HepG2 (cell line): ENCODE data around the gene ETV6. TPM values are rescaled to one million over a fixed set of nuclear protein-coding genes. Genes with fewer than 3 reads are reported as not detected.

ENCODE experiments used
- ATAC-seq: fragments of 200-7000 bp; cut with Tn5 transposase; 3 replicates; pipeline ENCODE4 v1.9.1; 2020; ENCODE audit warnings: mild to moderate bottlenecking, moderate library complexity
- BruUV-seq: library from RNA; stranded (reverse); fragments of 400-500 nt; replicated peaks from 2 replicates; lab custom pipeline; 2021; lab: Mats Ljungman, UMichigan
- CTCF ChIA-PET: fragments of 300-600 bp; formaldehyde crosslinking; extraction: SDS; loops from one replicate; lab custom pipeline; 2021; ENCODE audit warnings: low total read pairs, inconsistent platforms, low intra/inter-chr PET ratio; lab: Yijun Ruan, JAX
- POLR2A ChIA-PET: fragments of 350-600 bp; sonication (Branson Sonifier 250); formaldehyde crosslinking; loops from one replicate; lab custom pipeline; 2020; ENCODE audit warnings: antibody characterized with exemption, inconsistent platforms; lab: Yijun Ruan, JAX
- DNase-seq: peaks from one replicate; pipeline ENCODE4 v3.0.0-alpha.2; 2015; ENCODE audit warnings: low spot score
- FAIRE-seq: peaks from 3 replicates; lab custom pipeline; 2011; peaks lifted over from hg19 to GRCh38; lab: Jason Lieb, UNC
- H2AFZ ChIP-seq: one replicate; pipeline ENCODE4 v1.6.1; 2011; ENCODE audit warnings: low read length, inconsistent platforms
- H3K27ac ChIP-seq: fragments of 300-600 bp; 3 replicates; pipeline ENCODE4 v1.8.0; 2011; ENCODE audit warnings: mixed run types, mild to moderate bottlenecking, mixed read lengths, low read length, inconsistent platforms; ENCODE audit not compliant: insufficient read depth; ENCODE audit errors: extremely low read length
- H3K27me3 ChIP-seq, 2 experiments: fragments of 200-600 bp in 1 of 2; 2 replicates in 1 of 2; 3 replicates in 1 of 2; pipeline versions ENCODE4 v1.6.0 to v1.8.0; 2011; ENCODE audit warnings: low read length in 2 of 2, mild to moderate bottlenecking in 2 of 2, moderate library complexity in 2 of 2, inconsistent platforms in 1 of 2; ENCODE audit not compliant: insufficient read depth in 2 of 2, control insufficient read depth in 1 of 2
- H3K36me3 ChIP-seq, 2 experiments: fragments of 200-600 bp in 1 of 2; replicated peaks in 1 of 2; 2 replicates in 1 of 2; 3 replicates in 1 of 2; pipeline versions ENCODE4 v1.5.1 to v1.8.0; 2011; ENCODE audit warnings: low read length in 2 of 2, inconsistent platforms in 1 of 2; ENCODE audit not compliant: insufficient read depth in 2 of 2, control insufficient read depth in 1 of 2
- H3K4me1 ChIP-seq: 2 replicates; pipeline ENCODE4 v1.5.1; 2012; ENCODE audit warnings: low read length, inconsistent platforms; ENCODE audit not compliant: insufficient read depth
- H3K4me2 ChIP-seq: 2 replicates; pipeline ENCODE4 v1.6.0; 2011; ENCODE audit warnings: low read depth, low read length, inconsistent platforms
- H3K4me3 ChIP-seq, 3 experiments: fragments of 200-600 bp in 1 of 3; sonication (generic), shearing (Covaris generic) in 1 of 3; replicated peaks in 1 of 3; 2 replicates each; pipeline ENCODE4 v1.5.1; 2011 to 2016; ENCODE audit warnings: low read length in 3 of 3, inconsistent platforms in 2 of 3, low read depth in 2 of 3, mild to moderate bottlenecking in 2 of 3, control low read depth in 1 of 3, mixed read lengths in 1 of 3; ENCODE audit not compliant: insufficient read depth in 1 of 3
- H3K79me2 ChIP-seq: one replicate; pipeline ENCODE4 v1.6.1; 2011; ENCODE audit warnings: low read length, inconsistent platforms; ENCODE audit not compliant: insufficient read depth
- H3K9ac ChIP-seq: 2 replicates; pipeline ENCODE4 v1.6.0; 2011; ENCODE audit warnings: mild to moderate bottlenecking, low read depth, low read length, inconsistent platforms; ENCODE audit not compliant: insufficient read depth
- H3K9me3 ChIP-seq: 2 replicates; pipeline ENCODE4 v1.5.1; 2012; ENCODE audit warnings: mild to moderate bottlenecking, low read length
- H4K20me1 ChIP-seq: 2 replicates; pipeline ENCODE4 v1.6.0; 2011; ENCODE audit warnings: inconsistent platforms, mild to moderate bottlenecking, low read length, moderate library complexity; ENCODE audit not compliant: insufficient read depth
- ARNTL ChIP-seq: sonication (generic); formaldehyde crosslinking; IDR thresholded peaks from 2 replicates; pipeline ENCODE4 v1.4.0; 2020; ENCODE audit warnings: mild to moderate bottlenecking, missing genetic modification reagents
- ATRX ChIP-seq: sonication (generic); formaldehyde crosslinking; IDR thresholded peaks from 2 replicates; pipeline ENCODE4 v1.4.0; 2020; ENCODE audit warnings: missing genetic modification reagents, borderline replicate concordance
- HOXA3 ChIP-seq: sonication (generic); formaldehyde crosslinking; IDR thresholded peaks from 2 replicates; pipeline ENCODE4 v1.5.0; 2020; ENCODE audit warnings: missing genetic modification reagents
- KDM2A ChIP-seq: sonication (generic); formaldehyde crosslinking; IDR thresholded peaks from 2 replicates; pipeline ENCODE4 v1.4.0; 2020; ENCODE audit warnings: low read depth, missing genetic modification reagents, borderline replicate concordance
- KDM3A ChIP-seq: IDR thresholded peaks from 2 replicates; pipeline ENCODE4 v1.6.1; 2018; ENCODE audit warnings: low read depth, missing compliant biosample characterization
- NFIB ChIP-seq: sonication (generic); formaldehyde crosslinking; IDR thresholded peaks from 2 replicates; pipeline ENCODE4 v1.9.0; 2021; ENCODE audit warnings: missing genetic modification reagents, mild to moderate bottlenecking, borderline replicate concordance
- RBFOX2 ChIP-seq: fragments of 200-400 bp; formaldehyde crosslinking; IDR thresholded peaks from 2 replicates; pipeline ENCODE4 v1.6.1; 2017; ENCODE audit warnings: low read depth, mild to moderate bottlenecking, low read length
- REL ChIP-seq: sonication (generic); formaldehyde crosslinking; conservative IDR thresholded peaks from 2 replicates; pipeline ENCODE4 v1.8.0; 2022; ENCODE audit warnings: mild to moderate bottlenecking, missing genetic modification reagents, moderate library complexity
- SRY ChIP-seq: sonication (generic); formaldehyde crosslinking; IDR thresholded peaks from 2 replicates; pipeline ENCODE4 v1.8.0; 2022; ENCODE audit warnings: mild to moderate bottlenecking, missing genetic modification reagents
- XRCC5 ChIP-seq: fragments of 200-400 bp; formaldehyde crosslinking; optimal IDR thresholded peaks from 2 replicates; pipeline ENCODE3; 2017; ENCODE audit warnings: mild to moderate bottlenecking, low read length
- YEATS4 ChIP-seq: sonication (generic); formaldehyde crosslinking; IDR thresholded peaks from 2 replicates; pipeline ENCODE4 v1.4.0; 2020; ENCODE audit warnings: missing genetic modification reagents, borderline replicate concordance
- ZNF124 ChIP-seq: sonication (generic); formaldehyde crosslinking; IDR thresholded peaks from 2 replicates; pipeline ENCODE4 v1.4.0; 2020; ENCODE audit warnings: missing genetic modification reagents
- ZNF564 ChIP-seq: sonication (generic); formaldehyde crosslinking; IDR thresholded peaks from 2 replicates; pipeline ENCODE4 v1.8.1; 2023; ENCODE audit warnings: mild to moderate bottlenecking, missing genetic modification reagents
- ZNF639 ChIP-seq: conservative IDR thresholded peaks from 2 replicates; pipeline ENCODE4 v1.6.1; 2018; ENCODE audit warnings: missing genetic modification reagents
- ZSCAN22 ChIP-seq: sonication (generic); formaldehyde crosslinking; IDR thresholded peaks from 2 replicates; pipeline ENCODE4 v1.4.0; 2020; ENCODE audit warnings: mild to moderate bottlenecking, missing genetic modification reagents
- WGBS: methylation state at CpG from one replicate; pipeline ENCODE4 v1.1.6; 2017; ENCODE audit warnings: low lambda C conversion rate; 5-methylcytosine and 5-hydroxymethylcytosine counted together
- in situ Hi-C: cut with HindIII; loops from 2 replicates; pipeline ENCODE4 v1.10.0; 2017; ENCODE audit warnings: low pct_unique_long_range_greater_than_20kb; ENCODE audit not compliant: extremely low pct_ligation_motif_present
- intact Hi-C: fragments of 100-400 bp; cut with micrococcal nuclease; formaldehyde crosslinking; loops from one replicate; pipeline ENCODE4 v1.10.0; 2022; ENCODE audit not compliant: unreplicated experiment
- polyA plus RNA-seq, 8 experiments: library from polyadenylated mRNA; depleted of rRNA in 3 of 8; stranded (reverse) in 7 of 8; unstranded in 1 of 8; fragments of >200 nt; fragmentation: Illumina TruSeq in 4 of 8; extraction: Trizol in 4 of 8; gene quantifications; 2 replicates each; pipeline versions ENCODE4 v1.2.1 to v1.2.3, GENCODE V29; 2011 to 2016; ENCODE audit warnings: low read depth in 4 of 8, missing spikeins in 1 of 8, mixed read lengths in 1 of 8; ENCODE audit not compliant: insufficient read depth in 1 of 8
- total RNA-seq, 5 experiments: library from RNA; depleted of rRNA; stranded (reverse); fragments of >200 nt; fragmentation: Illumina TruSeq; extraction: Trizol; gene quantifications; 2 replicates each; pipeline ENCODE4 v1.2.3, GENCODE V29; 2016; ENCODE audit warnings: low read depth in 1 of 5

The ETV6 gene
- total and polyA plus RNA-seq, 2 of the 13 experiments (the other 11 are each of a cell fraction or from before 2014, with no cell fraction given) = 2.2 to 3.0 TPM

DNA sequence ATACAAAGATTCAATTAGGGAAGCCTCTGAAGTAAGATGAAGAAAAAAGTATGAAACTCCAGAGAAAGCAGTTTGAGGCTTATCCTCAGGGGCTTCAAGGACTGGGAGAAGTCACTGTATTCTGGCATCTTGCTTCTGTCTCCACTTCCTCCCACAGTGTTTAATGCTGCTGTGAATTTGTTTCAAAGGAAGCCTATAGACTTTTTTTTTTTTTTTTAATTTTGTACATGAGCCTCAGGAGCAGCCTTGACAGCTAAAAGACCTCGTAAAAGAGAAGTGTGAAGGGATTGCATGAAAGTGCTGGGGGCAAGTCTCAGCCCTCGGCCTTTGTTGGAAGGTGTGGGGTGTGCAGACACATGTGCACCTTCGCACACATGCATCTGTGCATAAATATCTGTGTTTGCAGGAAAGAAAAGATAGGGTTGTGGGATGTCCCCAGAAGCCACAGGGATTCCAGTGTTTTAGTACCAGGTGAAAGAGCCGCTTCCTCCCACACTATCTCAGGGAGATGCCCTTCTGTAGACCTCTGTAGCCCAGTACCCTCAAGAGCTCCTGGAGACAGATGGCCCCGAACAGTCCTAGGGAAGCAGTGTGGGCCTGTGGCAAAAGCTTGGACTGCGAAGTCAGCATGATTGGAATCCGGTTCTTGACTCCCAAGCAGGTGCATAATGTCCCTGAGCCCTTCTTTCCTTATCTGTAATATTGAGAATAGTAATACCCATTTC, 227.8 kb downstream of the ETV6 start:
- no peak overlapping the region for H3K9ac ChIP-seq
- WGBS = 96% methylated on average over 5 of the region's 7 CpGs
- no peak overlapping the region for H3K4me3 ChIP-seq
- peaks cover 28% of the 10 kb centered on the region for H3K4me1 ChIP-seq
- H3K4me2 ChIP-seq = no peak overlapping the region
- no peaks in the 10 kb centered on the region for H3K36me3 ChIP-seq
- no peak overlapping the region for H2AFZ ChIP-seq
- ATAC-seq (no peak), FAIRE-seq (no peak), DNase-seq (no peak)
- in situ Hi-C loops = no loop called here
- H3K27me3 ChIP-seq = no peaks in the 10 kb centered on the region
- no peaks in the 10 kb centered on the region for H3K79me2 ChIP-seq
- intact Hi-C loops = no loop called here
- H4K20me1 ChIP-seq = no peaks in the 10 kb centered on the region
- POLR2A ChIA-PET = no interaction called here
- no TSS peak for BruUV-seq
- no peaks in the 10 kb centered on the region for H3K9me3 ChIP-seq
- TF ChIP-seq NFIB (CRISPR knock-in tag) (no peak), RBFOX2 (no peak), KDM2A (no peak), ARNTL (CRISPR knock-in tag) (no peak), ATRX (CRISPR knock-in tag) (no peak), ZNF564 (CRISPR knock-in tag) (no peak), REL (CRISPR knock-in tag) (no peak), ZNF124 (CRISPR knock-in tag) (no peak), XRCC5 (no peak), KDM3A (no peak), ZNF639 (no peak), ZSCAN22 (CRISPR knock-in tag) (no peak), SRY (CRISPR knock-in tag) (no peak), YEATS4 (CRISPR knock-in tag) (no peak), HOXA3 (CRISPR knock-in tag) (no peak)
- CTCF ChIA-PET = no interaction called here
- H3K27ac ChIP-seq = no peak overlapping the region
